HepG2 (cell line): Measurements from ENCODE around the gene TTLL12. TPM values are rescaled to one million over a fixed set of nuclear protein-coding genes. Genes with fewer than 3 reads are reported as not detected.

Experiments
- ATAC-seq: fragments of 200-7000 bp; cut with Tn5 transposase; 3 replicates; pipeline ENCODE4 v1.9.1; 2020; ENCODE audit warnings: mild to moderate bottlenecking, moderate library complexity
- BruUV-seq: library from RNA; stranded (reverse); fragments of 400-500 nt; replicated peaks from 2 replicates; lab custom pipeline; 2021; lab: Mats Ljungman, UMichigan
- CTCF ChIA-PET: fragments of 300-600 bp; formaldehyde crosslinking; extraction: SDS; loops from one replicate; lab custom pipeline; 2021; ENCODE audit warnings: low total read pairs, inconsistent platforms, low intra/inter-chr PET ratio; lab: Yijun Ruan, JAX
- POLR2A ChIA-PET: fragments of 350-600 bp; sonication (Branson Sonifier 250); formaldehyde crosslinking; loops from one replicate; lab custom pipeline; 2020; ENCODE audit warnings: antibody characterized with exemption, inconsistent platforms; lab: Yijun Ruan, JAX
- DNase-seq: peaks from one replicate; pipeline ENCODE4 v3.0.0-alpha.2; 2015; ENCODE audit warnings: low spot score
- FAIRE-seq: peaks from 3 replicates; lab custom pipeline; 2011; peaks lifted over from hg19 to GRCh38; lab: Jason Lieb, UNC
- H2AFZ ChIP-seq: one replicate; pipeline ENCODE4 v1.6.1; 2011; ENCODE audit warnings: low read length, inconsistent platforms
- H3K27ac ChIP-seq: fragments of 300-600 bp; 3 replicates; pipeline ENCODE4 v1.8.0; 2011; ENCODE audit warnings: mixed run types, mild to moderate bottlenecking, mixed read lengths, low read length, inconsistent platforms; ENCODE audit not compliant: insufficient read depth; ENCODE audit errors: extremely low read length
- H3K27me3 ChIP-seq, 2 experiments: fragments of 200-600 bp in 1 of 2; 2 replicates in 1 of 2; 3 replicates in 1 of 2; pipeline versions ENCODE4 v1.6.0 to v1.8.0; 2011; ENCODE audit warnings: low read length in 2 of 2, mild to moderate bottlenecking in 2 of 2, moderate library complexity in 2 of 2, inconsistent platforms in 1 of 2; ENCODE audit not compliant: insufficient read depth in 2 of 2, control insufficient read depth in 1 of 2
- H3K36me3 ChIP-seq, 2 experiments: fragments of 200-600 bp in 1 of 2; replicated peaks in 1 of 2; 2 replicates in 1 of 2; 3 replicates in 1 of 2; pipeline versions ENCODE4 v1.5.1 to v1.8.0; 2011; ENCODE audit warnings: low read length in 2 of 2, inconsistent platforms in 1 of 2; ENCODE audit not compliant: insufficient read depth in 2 of 2, control insufficient read depth in 1 of 2
- H3K4me1 ChIP-seq: 2 replicates; pipeline ENCODE4 v1.5.1; 2012; ENCODE audit warnings: low read length, inconsistent platforms; ENCODE audit not compliant: insufficient read depth
- H3K4me2 ChIP-seq: 2 replicates; pipeline ENCODE4 v1.6.0; 2011; ENCODE audit warnings: low read depth, low read length, inconsistent platforms
- H3K4me3 ChIP-seq, 3 experiments: fragments of 200-600 bp in 1 of 3; sonication (generic), shearing (Covaris generic) in 1 of 3; replicated peaks in 1 of 3; 2 replicates each; pipeline ENCODE4 v1.5.1; 2011 to 2016; ENCODE audit warnings: low read length in 3 of 3, inconsistent platforms in 2 of 3, low read depth in 2 of 3, mild to moderate bottlenecking in 2 of 3, control low read depth in 1 of 3, mixed read lengths in 1 of 3; ENCODE audit not compliant: insufficient read depth in 1 of 3
- H3K79me2 ChIP-seq: one replicate; pipeline ENCODE4 v1.6.1; 2011; ENCODE audit warnings: low read length, inconsistent platforms; ENCODE audit not compliant: insufficient read depth
- H3K9ac ChIP-seq: 2 replicates; pipeline ENCODE4 v1.6.0; 2011; ENCODE audit warnings: mild to moderate bottlenecking, low read depth, low read length, inconsistent platforms; ENCODE audit not compliant: insufficient read depth
- H3K9me3 ChIP-seq: 2 replicates; pipeline ENCODE4 v1.5.1; 2012; ENCODE audit warnings: mild to moderate bottlenecking, low read length
- H4K20me1 ChIP-seq: 2 replicates; pipeline ENCODE4 v1.6.0; 2011; ENCODE audit warnings: inconsistent platforms, mild to moderate bottlenecking, low read length, moderate library complexity; ENCODE audit not compliant: insufficient read depth
- AGO1 ChIP-seq: fragments of 200-400 bp; formaldehyde crosslinking; IDR thresholded peaks from 2 replicates; pipeline ENCODE4 v1.6.1; 2017; ENCODE audit warnings: mild to moderate bottlenecking, low read depth, low read length, moderate library complexity; ENCODE audit not compliant: poor library complexity, severe bottlenecking
- AHDC1 ChIP-seq: sonication (generic); formaldehyde crosslinking; IDR thresholded peaks from 2 replicates; pipeline ENCODE4 v1.5.1; 2020; ENCODE audit warnings: mild to moderate bottlenecking, missing genetic modification reagents, borderline replicate concordance
- ATF5 ChIP-seq: sonication (generic); formaldehyde crosslinking; IDR thresholded peaks from 2 replicates; pipeline ENCODE4 v1.4.0; 2020; ENCODE audit warnings: mild to moderate bottlenecking, low read depth, missing genetic modification reagents
- CEBPB ChIP-seq: IDR thresholded peaks from 2 replicates; pipeline ENCODE4 v1.6.1; 2011; ENCODE audit warnings: low read depth, low read length, improper control_type of control experiment, borderline replicate concordance
- EHMT2 ChIP-seq: fragments of 200-600 bp; sonication (generic); IDR thresholded peaks from 2 replicates; pipeline ENCODE4 v1.7.0; 2017; ENCODE audit warnings: antibody characterized with exemption, low read depth, low read length, borderline replicate concordance
- FOXJ3 ChIP-seq: sonication (generic); formaldehyde crosslinking; IDR thresholded peaks from 2 replicates; pipeline ENCODE4 v1.4.0; 2020; ENCODE audit warnings: missing genetic modification reagents, mild to moderate bottlenecking, borderline replicate concordance
- MTERF4 ChIP-seq: sonication (generic); formaldehyde crosslinking; IDR thresholded peaks from 2 replicates; pipeline ENCODE4 v1.8.0; 2023; ENCODE audit warnings: mild to moderate bottlenecking, missing genetic modification reagents
- NFIC ChIP-seq: IDR thresholded peaks from 2 replicates; pipeline ENCODE4 v1.6.1; 2012; ENCODE audit warnings: mild to moderate bottlenecking, low read length, inconsistent platforms
- NR2F2 ChIP-seq: IDR thresholded peaks from 2 replicates; pipeline ENCODE4 v1.6.1; 2012; ENCODE audit warnings: low read depth, inconsistent platforms, borderline replicate concordance
- RFX1 ChIP-seq: fragments of 450-650 bp; IDR thresholded peaks from 2 replicates; pipeline ENCODE4 v1.6.1; 2017
- ZFP1 ChIP-seq: IDR thresholded peaks from 2 replicates; pipeline ENCODE4 v1.6.1; 2016
- ZMYM4 ChIP-seq: sonication (generic); formaldehyde crosslinking; IDR thresholded peaks from 2 replicates; pipeline ENCODE4 v1.8.1; 2023; ENCODE audit warnings: mild to moderate bottlenecking, missing genetic modification reagents
- ZNF569 ChIP-seq: sonication (generic); formaldehyde crosslinking; IDR thresholded peaks from 2 replicates; pipeline ENCODE4 v1.5.0; 2020; ENCODE audit warnings: mild to moderate bottlenecking, missing genetic modification reagents, moderate library complexity, borderline replicate concordance
- WGBS: methylation state at CpG from one replicate; pipeline ENCODE4 v1.1.6; 2017; ENCODE audit warnings: low lambda C conversion rate; 5-methylcytosine and 5-hydroxymethylcytosine counted together
- in situ Hi-C: cut with HindIII; loops from 2 replicates; pipeline ENCODE4 v1.10.0; 2017; ENCODE audit warnings: low pct_unique_long_range_greater_than_20kb; ENCODE audit not compliant: extremely low pct_ligation_motif_present
- intact Hi-C: fragments of 100-400 bp; cut with micrococcal nuclease; formaldehyde crosslinking; loops from one replicate; pipeline ENCODE4 v1.10.0; 2022; ENCODE audit not compliant: unreplicated experiment
- polyA plus RNA-seq, 8 experiments: library from polyadenylated mRNA; depleted of rRNA in 3 of 8; stranded (reverse) in 7 of 8; unstranded in 1 of 8; fragments of >200 nt; fragmentation: Illumina TruSeq in 4 of 8; extraction: Trizol in 4 of 8; gene quantifications; 2 replicates each; pipeline versions ENCODE4 v1.2.1 to v1.2.3, GENCODE V29; 2011 to 2016; ENCODE audit warnings: low read depth in 4 of 8, missing spikeins in 1 of 8, mixed read lengths in 1 of 8; ENCODE audit not compliant: insufficient read depth in 1 of 8
- total RNA-seq, 5 experiments: library from RNA; depleted of rRNA; stranded (reverse); fragments of >200 nt; fragmentation: Illumina TruSeq; extraction: Trizol; gene quantifications; 2 replicates each; pipeline ENCODE4 v1.2.3, GENCODE V29; 2016; ENCODE audit warnings: low read depth in 1 of 5
- TF ChIP-seq, protein P1 (sequence below): sonication (generic); formaldehyde crosslinking; IDR thresholded peaks from 2 replicates; pipeline ENCODE4 v1.4.0; 2020; ENCODE audit warnings: missing genetic modification reagents, borderline replicate concordance

Gene TTLL12
- total and polyA plus RNA-seq, 2 of the 13 experiments (the other 11 are each of a cell fraction or from before 2014, with no cell fraction given), result 11.9 to 38.1 TPM

DNA sequence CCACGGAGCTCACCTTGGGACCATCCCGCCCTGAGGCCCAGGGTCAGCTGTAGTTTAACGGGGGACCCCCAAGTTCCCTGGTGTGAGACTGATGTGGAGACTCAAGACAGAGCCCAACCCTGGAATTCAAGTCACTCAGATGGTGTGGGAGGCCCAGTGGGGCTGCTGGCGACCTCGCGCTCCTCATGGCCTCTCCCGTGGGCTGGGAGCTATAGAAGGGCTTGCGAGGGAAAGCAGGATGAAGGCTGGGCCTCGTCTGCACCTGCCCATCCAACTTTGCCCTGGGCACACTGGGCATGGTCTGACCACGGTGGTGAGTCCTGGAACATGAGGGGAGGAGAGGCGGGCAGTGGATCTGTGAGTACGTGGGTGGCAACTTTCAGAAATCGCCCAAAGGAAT lies 13.6 kb upstream of the TTLL12 start:
- no TSS peak for BruUV-seq
- Histone ChIP-seq H4K20me1 (no peaks in the 10 kb centered on the region), H3K79me2 (no peaks in the 10 kb centered on the region), H3K27ac (no peak overlapping the region), H3K27me3 (peaks cover 6 to 62% of the 10 kb centered on the region in 2 experiments), H3K4me3 (no peak overlapping the region), H3K9me3 (no peaks in the 10 kb centered on the region), H3K36me3 (no peaks in the 10 kb centered on the region), H3K4me1 (peaks cover 16% of the 10 kb centered on the region), H3K4me2 (no peak overlapping the region), H3K9ac (no peak overlapping the region), H2AFZ (no peak overlapping the region)
- in situ Hi-C loops (no loop called here), intact Hi-C loops (no loop called here)
- DNase-seq (no peak), ATAC-seq (no peak), FAIRE-seq (no peak)
- CTCF ChIA-PET, result no interaction called here
- POLR2A ChIA-PET, result interaction anchor here (1.2 to 1.6 kb wide), 2 partner anchors 13 kb away, joined by 4 to 5 read pairs; no protein-coding TSS in a partner anchor
- no peak for TF ChIP-seq AGO1
- TF ChIP-seq AHDC1 (CRISPR knock-in tag), result no peak
- no peak for TF ChIP-seq ZNF569 (CRISPR knock-in tag)
- no peak for TF ChIP-seq RFX1
- no peak for TF ChIP-seq CEBPB
- no peak for TF ChIP-seq ZFP1 (CRISPR knock-in tag)
- TF ChIP-seq ATF5 (CRISPR knock-in tag), result no peak
- TF ChIP-seq, protein P1, sequence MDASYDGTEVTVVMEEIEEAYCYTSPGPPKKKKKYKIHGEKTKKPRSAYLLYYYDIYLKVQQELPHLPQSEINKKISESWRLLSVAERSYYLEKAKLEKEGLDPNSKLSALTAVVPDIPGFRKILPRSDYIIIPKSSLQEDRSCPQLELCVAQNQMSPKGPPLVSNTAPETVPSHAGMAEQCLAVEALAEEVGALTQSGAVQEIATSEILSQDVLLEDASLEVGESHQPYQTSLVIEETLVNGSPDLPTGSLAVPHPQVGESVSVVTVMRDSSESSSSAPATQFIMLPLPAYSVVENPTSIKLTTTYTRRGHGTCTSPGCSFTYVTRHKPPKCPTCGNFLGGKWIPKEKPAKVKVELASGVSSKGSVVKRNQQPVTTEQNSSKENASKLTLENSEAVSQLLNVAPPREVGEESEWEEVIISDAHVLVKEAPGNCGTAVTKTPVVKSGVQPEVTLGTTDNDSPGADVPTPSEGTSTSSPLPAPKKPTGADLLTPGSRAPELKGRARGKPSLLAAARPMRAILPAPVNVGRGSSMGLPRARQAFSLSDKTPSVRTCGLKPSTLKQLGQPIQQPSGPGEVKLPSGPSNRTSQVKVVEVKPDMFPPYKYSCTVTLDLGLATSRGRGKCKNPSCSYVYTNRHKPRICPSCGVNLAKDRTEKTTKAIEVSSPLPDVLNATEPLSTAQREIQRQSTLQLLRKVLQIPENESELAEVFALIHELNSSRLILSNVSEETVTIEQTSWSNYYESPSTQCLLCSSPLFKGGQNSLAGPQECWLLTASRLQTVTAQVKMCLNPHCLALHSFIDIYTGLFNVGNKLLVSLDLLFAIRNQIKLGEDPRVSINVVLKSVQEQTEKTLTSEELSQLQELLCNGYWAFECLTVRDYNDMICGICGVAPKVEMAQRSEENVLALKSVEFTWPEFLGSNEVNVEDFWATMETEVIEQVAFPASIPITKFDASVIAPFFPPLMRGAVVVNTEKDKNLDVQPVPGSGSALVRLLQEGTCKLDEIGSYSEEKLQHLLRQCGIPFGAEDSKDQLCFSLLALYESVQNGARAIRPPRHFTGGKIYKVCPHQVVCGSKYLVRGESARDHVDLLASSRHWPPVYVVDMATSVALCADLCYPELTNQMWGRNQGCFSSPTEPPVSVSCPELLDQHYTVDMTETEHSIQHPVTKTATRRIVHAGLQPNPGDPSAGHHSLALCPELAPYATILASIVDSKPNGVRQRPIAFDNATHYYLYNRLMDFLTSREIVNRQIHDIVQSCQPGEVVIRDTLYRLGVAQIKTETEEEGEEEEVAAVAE (CRISPR knock-in tag), result no peak
- no peak for TF ChIP-seq MTERF4 (CRISPR knock-in tag)
- no peak for TF ChIP-seq FOXJ3 (CRISPR knock-in tag)
- TF ChIP-seq NR2F2, result no peak
- no peak for TF ChIP-seq ZMYM4 (CRISPR knock-in tag)
- TF ChIP-seq EHMT2, result no peak
- no peak for TF ChIP-seq NFIC
- 57% methylated on average over 13 of the region's 13 CpGs for WGBS
